Calu3 (cell line): ENCODE measurements around the gene DHX38. TPM values are rescaled to one million over a fixed set of nuclear protein-coding genes. Genes with fewer than 3 reads are reported as not detected.

Experiments
- BruUV-seq: library from RNA; stranded (reverse); fragments of 400-500 nt; replicated peaks from 2 replicates; lab custom pipeline; 2021; lab: Mats Ljungman, UMichigan
- CTCF ChIA-PET: fragments of 300-600 bp; sonication (Branson Sonifier 250); formaldehyde crosslinking; loops from one replicate; lab custom pipeline; 2022; ENCODE audit warnings: antibody characterized with exemption; lab: Charles Lee
- DNase-seq: peaks from one replicate; pipeline ENCODE4 v3.0.0; 2022
- H3K27ac Mint-ChIP-seq: one replicate; pipeline ENCODE4 v1.8.0; 2022; ENCODE audit warnings: mixed read lengths; ENCODE audit not compliant: unreplicated experiment
- H3K27me3 Mint-ChIP-seq: one replicate; pipeline ENCODE4 v1.8.0; 2022; ENCODE audit warnings: mixed read lengths; ENCODE audit not compliant: unreplicated experiment
- H3K36me3 Mint-ChIP-seq: one replicate; pipeline ENCODE4 v1.8.0; 2022; ENCODE audit warnings: mild to moderate bottlenecking, moderate library complexity, mixed read lengths; ENCODE audit not compliant: insufficient read depth, unreplicated experiment
- H3K4me1 Mint-ChIP-seq: one replicate; pipeline ENCODE4 v1.8.0; 2022; ENCODE audit warnings: mild to moderate bottlenecking, low read depth, mixed read lengths; ENCODE audit not compliant: unreplicated experiment
- H3K4me3 Mint-ChIP-seq: one replicate; pipeline ENCODE4 v1.8.0; 2022; ENCODE audit warnings: mild to moderate bottlenecking, low read depth, moderate library complexity, mixed read lengths; ENCODE audit not compliant: unreplicated experiment
- H3K9me3 Mint-ChIP-seq: one replicate; pipeline ENCODE4 v1.8.0; 2022; ENCODE audit warnings: low read depth, mixed read lengths; ENCODE audit not compliant: unreplicated experiment
- CTCF ChIP-seq: fragments of 200-600 bp; IDR thresholded peaks from one replicate; pipeline ENCODE4 v1.8.0; 2022; ENCODE audit warnings: antibody characterized with exemption; ENCODE audit not compliant: unreplicated experiment
- intact Hi-C: fragments of 100-400 bp; cut with micrococcal nuclease; formaldehyde crosslinking; loops from one replicate; pipeline ENCODE4 v1.10.0; 2022; ENCODE audit not compliant: unreplicated experiment
- total RNA-seq: library from RNA; stranded (reverse); gene quantifications from 2 replicates; pipeline ENCODE4 v1.2.3, GENCODE V29; 2022

Gene DHX38
- total RNA-seq, 1 experiment from 2014 or later = 86.4 TPM

DNA sequence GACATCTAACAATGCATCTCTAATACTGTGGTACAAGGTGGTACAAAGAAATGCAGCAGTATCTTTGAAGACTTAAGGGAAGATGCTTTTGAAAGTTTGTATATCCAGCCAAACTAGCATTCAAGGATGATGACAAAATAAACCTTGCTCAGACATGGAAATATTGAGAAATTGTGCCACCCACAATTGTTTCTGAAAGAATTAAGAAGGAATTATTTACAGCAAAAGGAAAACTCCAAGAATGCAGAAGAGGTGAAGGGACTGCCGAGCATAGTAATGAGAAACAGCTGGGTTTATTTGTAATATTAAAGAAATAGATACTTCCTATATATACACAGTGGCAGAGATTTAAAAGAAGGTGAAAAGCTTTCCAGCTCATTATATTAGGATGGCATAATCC is 48.8 kb downstream of the DHX38 start:
- H3K36me3 Mint-ChIP-seq = no peaks in the 10 kb centered on the region
- H3K27ac Mint-ChIP-seq = no peak overlapping the region
- intact Hi-C loops = no loop called here
- no peak overlapping the region for H3K4me3 Mint-ChIP-seq
- no TSS peak for BruUV-seq
- DNase-seq = no peak
- no peaks in the 10 kb centered on the region for H3K27me3 Mint-ChIP-seq
- no peaks in the 10 kb centered on the region for H3K4me1 Mint-ChIP-seq
- no peaks in the 10 kb centered on the region for H3K9me3 Mint-ChIP-seq
- CTCF ChIA-PET = interaction anchor here (0.9 kb wide), 1 partner anchor 15 kb away, joined by 5 read pairs; no protein-coding TSS in a partner anchor
- TF ChIP-seq CTCF = no peak

DNA sequence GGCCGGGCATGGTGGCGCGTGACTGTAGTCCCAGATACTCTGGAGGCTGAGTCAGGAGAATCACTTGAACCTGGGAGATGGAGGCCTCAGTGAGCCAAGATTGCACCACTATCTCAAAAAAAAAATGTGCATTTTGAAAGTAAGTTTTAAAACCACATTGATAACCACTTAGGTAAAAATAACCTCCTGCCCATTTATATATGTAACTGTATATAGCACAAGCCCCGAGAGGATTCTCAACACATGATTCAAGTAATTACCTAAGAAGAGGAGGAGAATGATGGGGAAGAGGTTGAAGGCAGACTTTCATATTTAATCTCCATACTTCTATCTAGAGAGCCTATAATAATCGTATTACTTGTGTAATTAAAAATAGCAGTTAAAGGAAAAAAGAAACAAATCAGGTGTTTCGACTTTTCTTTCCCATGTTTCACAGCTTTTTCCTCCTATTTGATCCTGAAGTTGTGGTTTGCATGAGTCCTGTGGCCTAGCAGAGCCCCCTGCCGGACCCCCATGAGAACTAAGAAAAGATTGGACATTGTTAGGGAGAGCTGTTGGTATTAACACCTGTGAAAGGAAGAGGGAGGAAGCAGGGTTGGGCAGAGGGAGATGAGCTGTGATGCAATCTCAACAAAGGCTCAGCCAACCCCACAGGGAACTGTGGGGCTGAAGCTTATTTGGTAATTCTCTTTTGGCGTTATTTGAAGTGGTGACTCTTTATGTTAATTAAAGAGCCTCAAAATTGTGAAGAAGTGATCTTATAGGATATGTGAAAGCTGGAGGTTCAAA is 56.2 kb downstream of the DHX38 start:
- CTCF ChIA-PET = no interaction called here
- intact Hi-C loops = no loop called here

DNA sequence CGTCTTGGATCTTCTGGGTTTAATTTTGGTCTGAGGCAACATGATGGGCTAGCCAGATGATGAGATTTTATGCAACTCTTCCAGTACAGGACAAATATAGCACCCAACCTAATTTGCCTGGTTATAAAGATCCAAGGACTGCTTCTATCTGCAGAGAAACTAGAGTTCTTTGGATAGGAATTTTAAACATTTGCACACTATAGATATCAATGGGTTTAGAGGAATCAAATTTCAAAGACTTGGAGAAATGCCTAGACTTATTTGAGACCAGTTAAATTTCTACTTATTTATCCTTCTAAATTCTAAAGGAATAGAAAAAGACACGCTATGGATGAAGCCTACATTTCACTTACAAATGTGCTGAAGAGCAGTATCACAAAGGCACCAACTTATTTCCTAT is 65.7 kb downstream of the DHX38 start:
- Mint-ChIP-seq H3K4me3 (no peak overlapping the region), H3K27ac (no peak overlapping the region), H3K4me1 (peaks cover 7% of the 10 kb centered on the region), H3K36me3 (no peaks in the 10 kb centered on the region), H3K9me3 (peaks cover 2% of the 10 kb centered on the region), H3K27me3 (no peaks in the 10 kb centered on the region)
- TF ChIP-seq CTCF = no peak
- CTCF ChIA-PET = no interaction called here
- no TSS peak for BruUV-seq
- intact Hi-C loops = no loop called here
- DNase-seq = no peak

More for the DNA sequence above, 56.2 kb downstream of the DHX38 start:
- H3K4me3 Mint-ChIP-seq = no peak overlapping the region
- no peak for TF ChIP-seq CTCF
- H3K27me3 Mint-ChIP-seq = no peaks in the 10 kb centered on the region
- H3K36me3 Mint-ChIP-seq = no peaks in the 10 kb centered on the region
- DNase-seq = no peak
- no peak overlapping the region for H3K27ac Mint-ChIP-seq
- no peaks in the 10 kb centered on the region for H3K9me3 Mint-ChIP-seq
- H3K4me1 Mint-ChIP-seq = no peaks in the 10 kb centered on the region
- BruUV-seq = no TSS peak

- no peaks in the 10 kb centered on the region for H3K27me3 Mint-ChIP-seq
- CTCF ChIA-PET = no interaction called here
- peaks cover 7% of the 10 kb centered on the region for H3K4me1 Mint-ChIP-seq
- H3K27ac Mint-ChIP-seq = no peak overlapping the region
- no peak for DNase-seq
- intact Hi-C loops = no loop called here
- no peak overlapping the region for H3K4me3 Mint-ChIP-seq
- no TSS peak for BruUV-seq
- TF ChIP-seq CTCF = no peak
- peaks cover 2% of the 10 kb centered on the region for H3K9me3 Mint-ChIP-seq
- no peaks in the 10 kb centered on the region for H3K36me3 Mint-ChIP-seq
Observed at GRCh38 chr16:72159801-72160200, 66.2 kb downstream of the DHX38 start.
